Fibroblast of peridontal ligament (primary cell): ENCODE measurements around the gene SETD5.

ENCODE experiments used
- DNase-seq: peaks from one replicate; pipeline ENCODE4 v3.0.0-alpha.2; 2010; ENCODE audit errors: extremely low read depth

The SETD5 gene

DNA sequence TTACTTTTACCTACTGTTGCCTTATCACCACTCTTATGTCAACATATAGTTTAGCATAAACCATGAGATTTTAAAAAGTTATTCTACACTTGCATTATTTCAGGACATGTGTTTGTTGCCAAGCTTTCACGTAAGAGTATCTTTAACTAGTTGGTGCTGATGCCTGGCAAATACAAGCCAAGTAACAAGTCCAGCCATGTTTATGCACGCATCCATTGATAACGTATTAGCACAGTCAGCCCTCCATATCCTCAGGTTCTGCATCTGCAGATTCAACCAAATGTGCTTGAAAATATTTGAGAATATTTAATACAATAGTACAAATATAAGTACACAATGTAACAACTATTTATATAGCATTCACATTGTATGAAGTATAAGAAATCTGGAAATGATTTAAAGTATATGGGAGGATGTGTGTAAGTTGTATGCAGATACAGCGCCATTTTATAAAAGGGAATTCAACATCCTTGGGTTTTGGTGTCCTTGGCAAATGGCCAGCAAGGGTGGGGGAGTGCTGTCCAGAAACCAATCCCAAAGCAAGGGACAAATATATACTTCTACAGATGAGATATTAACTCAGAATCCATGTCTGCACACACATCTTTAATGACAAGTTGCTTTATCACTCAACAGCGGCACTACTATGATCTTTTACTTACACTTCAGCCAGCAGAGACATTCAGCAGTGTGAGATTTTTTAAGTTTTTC lies 8.7 kb upstream of the SETD5 start:
- no peak for DNase-seq

DNA sequence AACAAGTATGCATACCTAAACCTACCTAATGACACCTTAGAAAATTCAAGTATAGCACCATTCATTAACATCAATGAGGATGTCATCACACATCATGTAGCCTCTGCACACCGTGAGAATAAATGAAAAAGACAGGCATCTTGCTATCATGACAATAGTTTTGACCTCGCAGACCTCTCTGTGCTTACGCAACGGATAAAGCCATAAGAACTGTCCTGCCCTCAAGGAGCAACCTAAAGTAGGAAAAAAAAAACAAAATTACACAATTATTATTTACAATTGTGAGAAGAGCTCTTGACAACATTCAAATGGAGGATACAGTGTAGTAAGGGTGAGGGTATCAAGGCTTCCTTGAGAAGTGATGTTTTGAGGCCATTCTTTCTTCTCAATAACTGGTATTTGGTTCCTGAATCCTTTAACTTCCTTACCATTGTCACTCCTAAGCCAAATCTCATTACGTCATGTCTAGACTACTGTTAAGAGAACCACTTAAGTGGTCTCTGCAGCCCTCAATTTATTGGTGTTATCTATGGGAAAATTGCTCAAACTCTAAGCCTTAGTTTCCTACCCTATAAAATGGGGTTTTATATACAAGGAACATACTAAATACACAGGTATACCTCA lies 7.0 kb upstream of the SETD5 start:
- DNase-seq, result no peak

DNA sequence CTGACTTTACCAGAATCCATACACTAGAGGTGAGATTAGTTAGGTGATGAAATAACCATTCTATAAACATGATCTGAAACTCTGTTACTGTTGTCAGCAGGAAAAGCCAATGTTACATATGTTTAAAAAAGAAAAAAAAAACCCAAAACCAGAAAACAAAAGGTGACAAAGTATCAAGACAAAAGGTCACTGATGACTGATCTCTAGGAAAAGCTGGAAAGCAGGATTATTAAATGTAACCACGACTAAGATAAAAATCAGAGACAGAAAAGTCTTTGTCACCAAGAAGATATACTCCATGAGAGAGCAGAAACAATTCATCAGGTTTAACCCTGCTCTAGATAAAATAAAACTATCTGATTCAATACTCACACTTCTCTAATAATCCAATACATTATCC lies 5.4 kb upstream of the SETD5 start:
- no peak for DNase-seq

DNA sequence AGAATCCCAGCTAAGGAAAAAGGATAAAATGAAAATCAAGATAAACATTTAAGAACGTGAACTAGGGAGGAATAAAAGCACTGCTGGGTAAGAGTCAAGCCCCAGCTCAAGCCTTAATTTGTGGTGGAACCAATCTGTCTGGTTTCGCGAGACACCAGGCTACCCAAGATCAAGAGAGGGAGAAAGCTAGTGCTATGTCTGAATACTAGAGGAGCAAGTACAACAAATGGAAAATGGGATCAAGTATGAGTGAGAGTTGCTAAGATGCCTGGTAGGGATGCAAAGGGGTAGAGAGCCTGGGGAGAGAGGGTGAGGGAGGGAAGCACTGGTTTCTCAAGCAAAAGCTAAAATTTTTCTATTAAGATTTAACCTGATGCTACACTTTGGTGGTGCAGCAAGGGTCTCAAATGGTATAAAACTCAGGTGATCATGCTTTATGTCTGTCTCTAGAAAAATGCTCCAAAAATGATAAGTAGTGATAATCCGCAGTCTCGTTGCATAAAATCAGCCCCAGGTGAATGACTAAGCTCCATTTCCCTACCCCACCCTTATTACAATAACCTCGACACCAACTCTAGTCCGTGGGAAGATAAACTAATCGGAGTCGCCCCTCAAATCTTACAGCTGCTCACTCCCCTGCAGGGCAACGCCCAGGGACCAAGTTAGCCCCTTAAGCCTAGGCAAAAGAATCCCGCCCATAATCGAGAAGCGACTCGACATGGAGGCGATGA lies 1.7 kb upstream of the SETD5 start:
- DNase-seq, result peak; percentile 18

DNA sequence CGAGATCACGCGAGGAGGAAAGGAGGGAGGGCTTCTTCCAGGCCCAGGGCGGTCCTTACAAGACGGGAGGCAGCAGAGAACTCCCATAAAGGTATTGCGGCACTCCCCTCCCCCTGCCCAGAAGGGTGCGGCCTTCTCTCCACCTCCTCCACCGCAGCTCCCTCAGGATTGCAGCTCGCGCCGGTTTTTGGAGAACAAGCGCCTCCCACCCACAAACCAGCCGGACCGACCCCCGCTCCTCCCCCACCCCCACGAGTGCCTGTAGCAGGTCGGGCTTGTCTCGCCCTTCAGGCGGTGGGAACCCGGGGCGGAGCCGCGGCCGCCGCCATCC lies 1.1 kb upstream of the SETD5 start:
- DNase-seq, result peak; percentile 94

DNA sequence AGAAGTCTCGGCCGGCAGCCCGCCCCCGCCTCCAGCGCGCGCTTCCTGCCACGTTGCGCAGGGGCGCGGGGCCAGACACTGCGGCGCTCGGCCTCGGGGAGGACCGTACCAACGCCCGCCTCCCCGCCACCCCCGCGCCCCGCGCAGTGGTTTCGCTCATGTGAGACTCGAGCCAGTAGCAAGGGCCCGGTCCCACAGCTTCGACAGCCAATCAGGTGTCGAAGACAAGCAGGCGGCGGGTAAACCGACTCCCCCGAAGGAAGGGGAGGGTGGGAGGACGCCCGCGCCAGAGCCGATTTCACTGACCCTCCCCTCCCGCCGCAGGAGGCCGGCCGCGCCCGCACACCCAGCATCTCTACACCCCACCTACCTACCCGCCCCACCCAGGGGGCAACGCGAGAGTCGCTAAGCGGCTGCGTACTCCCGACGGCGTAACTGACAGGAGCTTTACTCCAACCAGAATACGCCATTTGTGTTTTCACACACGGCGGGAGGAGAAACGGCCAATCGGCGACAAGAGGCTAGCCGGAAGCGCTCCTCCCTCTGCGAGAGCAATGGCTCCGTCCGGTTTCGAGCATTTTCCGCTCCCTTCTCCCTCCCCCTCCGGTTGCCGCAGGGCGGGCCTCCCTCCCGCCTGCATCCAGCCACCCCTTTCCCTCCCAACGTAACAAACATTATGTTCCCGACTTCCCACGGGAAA lies 633 bp upstream of the SETD5 start:
- peak; percentile 100 for DNase-seq

DNA sequence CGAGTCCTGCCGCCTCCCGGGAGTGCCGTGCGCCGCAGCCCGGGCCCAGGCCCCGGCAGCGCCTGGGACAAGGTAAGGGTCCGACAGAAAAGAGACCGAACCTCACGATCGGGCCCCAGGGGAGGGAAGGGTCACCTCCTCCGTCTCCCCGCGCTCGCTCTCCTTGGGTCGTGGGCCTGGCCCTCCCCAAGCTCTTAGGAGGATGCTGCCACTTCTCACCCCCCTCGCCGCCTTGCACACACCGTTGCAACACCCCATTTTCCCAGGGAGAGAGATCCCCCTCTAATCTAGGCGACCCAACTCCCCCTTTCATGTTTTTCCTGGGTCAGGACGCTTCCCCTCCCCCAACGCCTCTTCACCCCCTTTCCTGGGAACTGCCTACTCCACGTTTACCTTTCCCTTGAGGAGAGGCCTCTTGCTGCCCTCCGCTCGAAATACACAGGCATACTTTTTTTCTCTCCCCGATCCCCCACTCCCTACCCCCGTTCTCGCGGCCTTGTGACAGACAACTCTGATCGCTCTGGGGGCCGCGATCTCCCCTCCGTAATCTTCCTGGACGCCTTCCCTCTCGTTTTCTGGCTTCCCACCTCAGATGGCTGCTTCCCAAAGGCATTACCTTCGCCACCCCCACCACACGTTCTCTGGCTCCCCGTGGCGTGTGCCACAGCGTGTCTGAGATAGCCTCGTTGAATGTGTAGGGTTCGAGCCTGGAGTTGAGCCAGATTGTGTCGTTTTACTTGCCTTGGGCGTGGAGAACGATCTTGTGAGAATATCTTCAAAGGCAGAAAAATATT lies 688 bp downstream of the SETD5 start:
- peak; percentile 53 for DNase-seq

DNA sequence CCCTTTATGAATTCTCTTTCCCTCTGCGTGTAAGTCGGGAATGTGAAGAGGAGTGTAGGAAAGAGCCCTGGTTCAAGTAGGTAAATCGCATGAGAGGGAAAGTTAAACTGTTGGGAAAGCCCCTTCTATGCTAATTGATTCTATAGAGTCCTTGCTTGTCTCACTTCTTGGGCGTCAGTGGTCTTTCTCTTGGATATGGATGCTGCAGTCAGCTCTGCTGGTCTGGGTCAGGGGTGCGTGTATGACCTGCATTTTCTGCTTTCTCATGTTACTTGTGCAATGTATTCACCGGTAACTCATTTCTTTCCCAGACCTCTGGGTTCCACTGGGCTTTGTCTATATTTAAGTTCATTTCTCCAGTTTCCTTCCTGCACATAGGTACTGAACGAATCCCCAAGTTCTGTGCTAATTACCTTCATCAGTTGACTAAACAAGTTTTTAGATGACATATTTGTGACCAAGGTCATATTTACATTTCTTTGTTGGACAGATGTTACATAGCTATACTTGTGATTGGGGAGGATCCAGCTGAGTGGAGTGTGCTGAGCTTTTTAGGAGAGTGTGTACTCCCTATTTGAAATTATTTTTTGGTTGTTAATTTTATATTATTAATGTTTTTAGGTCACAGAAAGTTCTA lies 1.4 kb downstream of the SETD5 start:
- DNase-seq, result peak; percentile 57

DNA sequence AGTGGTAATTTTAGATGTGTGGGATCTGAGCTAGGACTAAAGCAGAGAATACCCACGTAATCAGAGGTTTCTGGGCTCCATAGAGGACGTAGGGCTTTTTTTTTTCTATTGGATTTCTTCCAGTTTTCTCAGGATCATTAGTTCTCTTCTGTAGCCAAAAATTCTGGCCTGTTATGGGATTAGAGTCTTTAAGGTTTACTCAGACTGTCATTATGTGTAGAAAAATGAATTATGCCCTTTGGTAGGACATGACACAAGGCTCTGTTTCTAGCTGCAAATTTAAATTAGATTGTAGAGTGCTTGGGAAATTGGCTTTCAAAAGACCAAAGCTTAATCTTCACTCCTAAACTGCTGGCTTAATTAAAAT lies 1.9 kb downstream of the SETD5 start:
- DNase-seq, result peak; percentile 66

DNA sequence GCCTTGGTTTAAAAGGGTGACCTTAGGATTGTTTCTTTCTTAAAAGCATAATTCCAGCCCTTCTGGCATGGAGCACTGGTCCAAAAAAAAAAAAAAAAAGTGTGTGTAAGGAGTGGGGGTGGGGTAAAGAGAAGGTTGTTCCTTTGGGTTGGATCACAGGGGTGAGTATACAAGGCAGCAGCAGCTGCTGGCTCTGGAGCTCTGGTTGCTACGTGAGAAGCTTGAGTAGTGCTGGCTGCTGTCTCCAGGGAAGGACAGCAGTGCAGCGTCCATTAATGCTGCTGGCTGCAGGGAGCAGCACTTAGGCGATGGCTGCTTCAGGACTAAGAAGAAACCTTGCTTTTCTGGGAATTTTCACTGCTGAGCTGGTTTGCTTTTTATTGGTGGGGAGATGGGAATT lies 2.3 kb downstream of the SETD5 start:
- DNase-seq, result peak; percentile 94

DNA sequence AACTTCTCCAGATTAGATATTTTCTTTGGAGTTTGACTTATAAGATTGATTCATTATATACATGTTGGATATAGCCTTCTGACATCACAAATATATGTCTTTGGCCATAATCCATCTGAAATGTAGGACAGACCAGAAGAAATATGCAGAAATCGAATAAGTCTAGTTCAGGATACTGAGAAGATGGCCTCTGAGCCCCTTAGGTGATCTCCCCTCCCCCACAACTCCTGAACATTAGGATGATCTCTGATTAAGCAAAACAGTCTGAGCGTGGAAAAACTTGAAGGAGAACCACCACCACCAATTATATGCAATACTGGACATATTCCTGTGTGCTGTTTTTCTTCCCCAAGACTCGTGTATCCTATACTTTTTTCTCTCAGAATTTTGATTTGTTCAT lies 3.2 kb downstream of the SETD5 start:
- no peak for DNase-seq

DNA sequence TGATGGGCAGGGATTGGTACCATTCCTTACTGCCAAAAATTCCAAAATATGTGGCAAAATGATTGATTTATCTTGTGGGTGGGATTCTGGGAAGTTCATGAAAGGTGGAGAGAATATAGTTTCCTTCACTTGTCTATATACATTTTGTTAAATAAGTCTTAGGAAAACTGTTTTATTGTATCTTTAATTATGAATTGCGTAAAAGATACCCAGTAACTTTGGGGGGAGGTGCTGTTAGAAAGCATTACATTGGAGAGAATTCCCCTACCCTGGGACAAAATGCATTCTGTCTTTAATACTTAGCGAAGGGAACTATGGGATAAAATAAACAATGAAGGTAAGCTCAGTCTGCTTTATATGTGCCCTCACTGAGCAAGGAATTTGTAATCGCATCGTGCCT lies 4.6 kb downstream of the SETD5 start:
- no peak for DNase-seq

DNA sequence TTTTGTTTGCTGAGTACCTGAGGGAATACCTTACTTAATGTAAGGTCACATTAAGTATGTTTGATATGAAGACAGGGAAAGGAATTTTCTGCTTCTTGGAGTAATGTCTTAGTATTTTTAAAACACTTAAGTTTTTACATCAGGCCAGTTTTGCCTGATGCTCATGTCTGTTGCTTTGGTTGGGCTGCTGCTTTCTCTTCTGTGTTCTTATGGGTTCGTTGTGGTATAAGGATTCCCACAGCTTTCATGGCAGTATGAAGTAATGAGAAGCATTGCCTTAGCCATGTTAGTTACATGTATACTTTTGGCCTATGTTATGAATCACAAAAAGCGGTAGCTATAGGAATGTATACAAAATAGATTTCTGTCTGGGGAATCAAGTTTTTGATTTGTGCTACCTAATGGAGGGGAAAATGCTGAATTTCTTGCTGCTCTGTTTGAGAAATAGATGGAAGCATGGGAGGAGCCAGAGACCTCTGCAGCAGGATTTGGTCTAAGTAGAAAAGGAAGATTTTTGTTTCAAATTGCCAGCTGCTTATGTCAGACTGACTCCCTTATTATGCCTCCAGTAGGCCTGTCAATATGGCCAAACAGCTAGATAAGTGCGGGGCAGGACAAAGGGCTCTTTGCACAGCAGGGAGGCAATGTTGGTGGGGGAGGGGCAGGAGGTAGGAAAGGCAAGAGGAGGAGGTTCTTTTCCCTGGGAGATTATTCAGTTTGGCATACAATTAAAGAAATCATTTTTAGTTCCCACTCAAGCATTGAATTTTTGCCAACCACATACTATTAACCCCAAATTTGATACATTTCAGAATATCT lies 5.2 kb downstream of the SETD5 start:
- DNase-seq, result peak; percentile 51

DNA sequence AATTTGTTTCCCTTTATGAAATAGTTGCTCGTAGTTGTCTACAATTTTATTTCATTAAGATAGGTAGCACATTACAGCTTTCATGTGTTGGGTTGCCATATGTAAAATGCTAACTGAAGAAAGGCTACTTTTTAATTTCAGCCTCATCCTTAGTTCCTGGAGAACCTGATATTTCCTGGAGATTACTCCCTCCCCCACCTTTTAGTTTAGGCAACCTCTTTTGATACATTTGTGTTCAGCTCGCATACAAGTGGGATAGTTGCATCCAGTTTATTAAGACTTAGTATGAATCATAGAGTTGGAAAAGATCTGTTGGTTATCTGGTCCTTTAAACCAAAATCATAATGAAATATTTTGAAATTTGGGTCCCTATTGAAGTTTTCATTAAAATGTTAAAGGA lies 6.0 kb downstream of the SETD5 start:
- DNase-seq, result no peak

DNA sequence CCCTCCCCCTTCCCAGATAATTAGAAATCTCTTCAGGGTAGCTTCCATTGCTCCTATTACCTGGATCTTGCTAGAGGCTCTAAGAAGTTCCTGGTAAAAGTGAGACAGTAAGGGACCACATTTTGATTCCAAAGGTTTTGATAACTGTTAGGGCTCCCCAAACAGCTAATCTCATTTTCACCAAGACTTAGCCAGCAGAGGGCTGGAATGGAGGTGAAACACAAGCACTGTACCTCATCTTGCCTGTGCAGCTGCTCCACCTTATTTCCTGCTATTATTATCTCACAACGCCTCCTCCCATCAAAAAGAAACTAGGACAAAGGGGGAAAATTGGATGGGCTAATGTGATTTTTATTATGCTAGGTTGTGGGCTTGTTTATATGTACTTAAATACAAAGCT lies 7.3 kb downstream of the SETD5 start:
- no peak for DNase-seq

DNA sequence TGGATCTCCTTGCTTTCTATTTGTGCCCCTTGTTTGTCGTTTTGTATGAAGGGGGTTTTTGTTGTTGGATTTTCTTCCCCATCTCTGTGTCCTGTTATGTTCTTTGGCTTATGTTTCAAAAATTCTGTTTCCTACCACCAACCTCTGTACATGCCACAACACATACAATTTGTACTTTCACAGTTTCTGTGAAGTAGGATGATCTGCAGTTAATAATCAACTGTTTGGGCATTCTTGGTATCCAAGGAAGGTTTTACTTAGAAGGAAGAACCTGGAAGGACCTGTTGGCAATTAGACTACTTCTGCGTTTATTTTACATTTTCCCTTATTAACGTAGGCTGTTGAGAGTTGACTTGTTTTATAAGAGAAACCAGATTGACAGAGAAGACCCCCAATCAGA lies 8.3 kb downstream of the SETD5 start:
- DNase-seq, result no peak

DNA sequence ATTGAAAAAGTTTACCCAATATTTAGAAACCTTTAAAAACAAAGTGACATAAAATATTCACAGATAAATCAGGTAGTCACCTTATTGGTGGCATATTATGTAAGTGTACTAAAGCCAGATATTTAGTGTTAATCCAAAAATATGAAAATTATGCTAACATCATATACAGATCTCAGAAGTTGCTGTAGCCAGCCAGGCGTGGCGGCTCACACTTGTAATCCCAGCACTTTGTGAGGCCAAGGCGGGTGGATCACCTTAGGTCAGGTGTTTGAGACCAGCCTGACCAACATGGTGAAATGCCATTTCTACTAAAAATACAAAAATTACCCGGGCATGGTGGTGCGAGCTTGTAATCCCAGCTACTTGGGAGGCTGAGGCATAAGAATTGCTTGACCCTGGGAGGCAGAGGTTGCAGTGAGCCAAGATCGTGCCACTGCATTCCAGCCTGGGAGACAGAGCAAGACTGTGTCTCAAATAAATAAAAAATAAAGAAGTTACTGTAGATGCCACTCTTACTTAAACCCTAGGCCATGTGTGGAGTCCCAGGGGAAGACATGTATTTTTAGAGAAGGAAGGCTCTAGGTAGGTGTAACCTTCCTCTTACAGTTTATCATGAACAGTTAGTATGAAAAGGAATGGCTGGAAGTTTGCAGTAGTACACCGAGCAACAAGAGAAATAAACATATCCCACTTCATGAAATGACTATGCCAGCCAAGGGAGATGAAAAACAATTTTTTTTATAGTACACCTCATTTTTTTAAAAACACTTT lies 9.6 kb downstream of the SETD5 start:
- no peak for DNase-seq

DNA sequence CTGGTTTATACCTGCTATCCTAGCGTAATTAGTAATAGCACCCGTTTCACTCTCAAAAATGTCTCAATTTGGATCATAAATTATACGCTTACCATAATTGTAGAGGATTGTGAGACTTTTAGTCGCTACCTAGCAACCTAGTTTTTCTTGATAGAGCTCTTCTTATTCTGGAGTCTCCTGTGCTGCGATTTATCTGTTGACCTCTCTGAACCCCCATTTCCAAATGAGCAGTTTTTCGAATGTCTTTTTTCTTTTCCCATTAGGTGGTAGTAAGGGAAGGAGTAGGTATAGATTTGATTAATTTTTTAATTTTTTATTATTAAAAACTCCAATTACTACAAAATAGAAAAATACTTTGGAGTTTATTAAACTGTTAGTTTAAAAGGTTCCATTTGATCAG lies 10.6 kb downstream of the SETD5 start:
- no peak for DNase-seq

DNA sequence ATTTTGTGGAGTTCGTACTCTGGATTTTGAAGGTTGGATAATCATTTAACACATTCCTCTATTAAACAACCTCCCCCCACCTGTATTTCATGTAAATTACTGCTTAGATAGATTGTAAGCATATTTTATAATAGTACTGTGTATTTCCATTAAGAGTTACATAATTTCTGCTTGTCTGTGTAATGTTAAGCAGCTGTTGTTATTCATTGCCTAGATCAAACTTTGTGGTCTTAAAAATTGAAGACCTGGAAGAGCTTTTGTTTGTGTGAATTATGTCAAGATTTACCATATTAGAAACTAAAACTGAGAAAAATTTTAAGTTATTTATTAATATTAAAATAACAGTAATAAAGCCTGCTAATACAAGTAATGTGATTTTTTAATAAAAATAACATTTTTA lies 11.1 kb downstream of the SETD5 start:
- DNase-seq, result peak; percentile 40
